Activated naive CD8-positive, alpha-beta T cell (primary cell): ENCODE measurements around the gene RGS3.

ENCODE experiments used
- H3K27ac Mint-ChIP-seq: one replicate; pipeline ENCODE4 v1.8.0; 2021; ENCODE audit warnings: mixed read lengths
- H3K27me3 Mint-ChIP-seq: one replicate; pipeline ENCODE4 v1.8.0; 2021; ENCODE audit warnings: mixed read lengths
- H3K36me3 Mint-ChIP-seq: one replicate; pipeline ENCODE4 v1.8.0; 2021; ENCODE audit warnings: mixed read lengths
- H3K4me1 Mint-ChIP-seq: one replicate; pipeline ENCODE4 v1.8.0; 2021; ENCODE audit warnings: low read depth, mixed read lengths
- H3K4me3 Mint-ChIP-seq: one replicate; pipeline ENCODE4 v1.8.0; 2021; ENCODE audit warnings: mild to moderate bottlenecking, mixed read lengths
- H3K9me3 Mint-ChIP-seq: one replicate; pipeline ENCODE4 v1.8.0; 2021; ENCODE audit warnings: low read depth, mixed read lengths

The RGS3 gene

DNA sequence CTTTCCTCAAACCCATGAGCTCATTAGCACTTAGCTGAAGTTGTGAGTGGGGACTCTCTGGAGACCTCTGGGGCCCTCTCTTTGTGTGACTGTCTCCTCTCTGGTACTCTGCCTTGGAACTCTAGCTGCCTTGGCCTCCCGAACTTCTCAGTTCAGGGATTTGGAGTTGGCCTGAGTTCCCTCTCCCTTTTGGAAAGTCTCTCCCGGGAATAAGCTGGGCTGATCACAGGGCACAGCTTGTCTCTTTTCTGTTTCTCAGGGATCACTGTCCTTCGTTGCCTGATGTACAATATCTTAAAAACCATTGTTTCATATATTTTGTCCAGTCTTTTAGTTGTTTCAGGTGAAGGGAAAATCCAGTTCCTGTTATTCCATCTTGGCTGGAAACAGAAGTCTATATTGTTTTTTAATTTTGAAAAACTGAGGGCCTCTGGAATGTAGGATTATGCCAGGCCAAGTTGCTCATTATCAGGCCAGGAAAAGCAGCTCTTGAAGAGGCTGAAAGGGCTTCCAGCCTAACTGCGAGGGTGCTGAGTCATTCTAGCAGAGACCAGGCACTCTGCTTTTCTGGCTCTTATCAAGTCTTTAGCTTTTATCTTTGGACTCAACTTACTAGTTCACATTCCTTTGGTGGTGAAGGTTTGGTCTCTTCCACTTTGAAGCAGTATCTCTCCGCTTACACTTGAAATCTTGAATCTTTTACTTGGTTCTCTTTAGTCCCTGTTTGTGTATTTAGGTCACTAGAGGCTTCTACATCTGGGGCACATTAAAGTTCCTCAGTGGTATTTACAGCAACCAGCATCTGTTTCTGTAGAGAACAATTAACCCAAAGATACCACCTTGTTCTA, 8.4 kb upstream of the RGS3 start:
- Mint-ChIP-seq H3K27me3 (no peaks in the 10 kb centered on the region), H3K27ac (peak overlapping the region; percentile 7), H3K4me3 (no peak overlapping the region), H3K9me3 (no peaks in the 10 kb centered on the region), H3K4me1 (peaks cover 5% of the 10 kb centered on the region), H3K36me3 (no peaks in the 10 kb centered on the region)

DNA sequence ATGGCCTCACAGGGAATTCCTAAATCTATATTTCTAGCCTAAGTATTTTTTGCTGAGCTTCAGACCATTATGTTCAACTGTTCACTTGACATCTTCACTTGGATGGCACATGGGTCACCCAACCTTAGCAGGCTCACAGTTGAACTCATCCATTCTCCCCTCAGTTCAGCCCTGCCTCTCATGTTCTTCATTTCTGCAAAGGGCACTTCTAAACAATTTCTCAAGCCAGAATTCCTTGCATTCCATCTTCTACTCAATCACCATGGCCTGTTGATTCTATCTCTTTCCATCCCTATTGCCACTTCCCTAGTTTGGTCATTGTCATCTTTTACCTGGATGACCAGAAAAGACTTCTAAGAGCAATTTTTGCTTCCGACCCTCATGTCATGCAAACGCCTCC, 7.3 kb upstream of the RGS3 start:
- Mint-ChIP-seq H3K27ac (no peak overlapping the region), H3K36me3 (no peaks in the 10 kb centered on the region), H3K4me3 (no peak overlapping the region), H3K4me1 (peaks cover 5% of the 10 kb centered on the region), H3K9me3 (no peaks in the 10 kb centered on the region), H3K27me3 (no peaks in the 10 kb centered on the region)

DNA sequence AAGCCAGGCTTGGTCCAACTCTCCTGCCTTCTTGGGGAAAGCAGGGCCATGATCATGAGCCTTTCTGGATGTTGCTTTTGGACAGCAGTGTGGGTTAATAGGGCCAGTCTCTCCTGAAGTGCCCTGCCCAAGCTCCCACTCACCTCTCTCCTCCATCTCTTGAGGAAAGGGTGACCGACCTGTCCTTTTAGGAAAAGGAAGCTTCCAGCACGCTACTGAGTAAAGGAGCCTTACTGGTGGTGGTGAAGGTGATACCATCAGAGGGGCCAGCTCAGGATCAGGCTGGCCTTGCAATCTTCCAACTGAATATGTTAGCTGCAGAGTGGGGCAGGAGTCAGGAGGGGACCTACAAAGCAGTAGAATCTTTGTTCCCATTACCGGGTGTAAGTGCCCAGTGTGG, 2.2 kb upstream of the RGS3 start:
- Mint-ChIP-seq H3K4me1 (peaks cover 2% of the 10 kb centered on the region), H3K36me3 (no peaks in the 10 kb centered on the region), H3K27me3 (no peaks in the 10 kb centered on the region), H3K27ac (no peak overlapping the region), H3K9me3 (no peaks in the 10 kb centered on the region), H3K4me3 (no peak overlapping the region)

DNA sequence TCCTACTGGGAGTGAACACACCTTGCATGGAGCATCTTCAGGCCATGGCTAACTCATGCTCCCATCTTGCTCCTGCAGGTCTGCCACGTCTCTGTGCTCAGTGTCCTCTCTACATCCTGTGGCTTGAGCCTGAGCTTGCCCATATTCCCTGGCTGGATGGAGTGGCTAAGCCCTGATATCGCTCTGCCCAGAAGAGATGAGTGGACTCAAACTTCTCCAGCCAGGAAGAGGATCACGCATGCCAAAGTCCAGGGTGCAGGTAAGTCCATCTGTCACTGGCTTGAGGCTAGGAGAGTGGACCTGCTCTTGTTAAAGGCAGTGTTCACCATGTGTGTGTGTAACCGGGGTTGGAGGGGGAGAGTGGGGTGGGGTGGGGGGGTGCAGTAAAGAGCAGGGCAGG, 1.6 kb upstream of the RGS3 start:
- Mint-ChIP-seq H3K4me3 (no peak overlapping the region), H3K36me3 (no peaks in the 10 kb centered on the region), H3K27me3 (no peaks in the 10 kb centered on the region), H3K4me1 (peaks cover 2% of the 10 kb centered on the region), H3K9me3 (no peaks in the 10 kb centered on the region), H3K27ac (no peak overlapping the region)

DNA sequence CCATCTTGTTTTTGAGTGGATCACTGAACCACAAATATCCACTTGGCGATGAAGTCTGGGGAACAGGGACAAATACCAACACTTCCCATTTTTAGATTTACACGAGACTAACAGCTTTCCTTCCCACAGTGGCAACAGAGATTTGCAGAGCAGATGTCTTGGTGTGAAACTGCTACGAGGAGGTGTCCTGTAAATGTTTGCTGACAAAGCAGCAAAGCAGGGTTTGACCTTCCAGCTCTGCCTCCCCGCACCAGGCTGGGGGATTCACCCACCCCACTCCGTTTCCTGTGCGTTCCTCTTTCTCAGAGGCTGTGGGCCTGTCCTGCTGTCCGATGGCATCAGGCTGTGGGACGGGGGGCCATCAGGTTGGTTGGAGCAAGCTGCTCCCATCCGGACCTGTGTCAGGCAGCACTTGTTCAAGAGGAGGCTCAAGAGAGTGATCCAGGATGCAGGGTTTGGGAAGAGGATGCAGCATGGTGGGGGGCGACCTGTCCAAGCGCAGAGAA, 693 bp upstream of the RGS3 start:
- H3K4me1 Mint-ChIP-seq: peaks cover 2% of the 10 kb centered on the region
- H3K4me3 Mint-ChIP-seq: no peak overlapping the region
- no peaks in the 10 kb centered on the region for H3K27me3 Mint-ChIP-seq
- H3K27ac Mint-ChIP-seq: no peak overlapping the region
- H3K9me3 Mint-ChIP-seq: peaks cover under 1% of the 10 kb centered on the region
- H3K36me3 Mint-ChIP-seq: peaks cover 2% of the 10 kb centered on the region

DNA sequence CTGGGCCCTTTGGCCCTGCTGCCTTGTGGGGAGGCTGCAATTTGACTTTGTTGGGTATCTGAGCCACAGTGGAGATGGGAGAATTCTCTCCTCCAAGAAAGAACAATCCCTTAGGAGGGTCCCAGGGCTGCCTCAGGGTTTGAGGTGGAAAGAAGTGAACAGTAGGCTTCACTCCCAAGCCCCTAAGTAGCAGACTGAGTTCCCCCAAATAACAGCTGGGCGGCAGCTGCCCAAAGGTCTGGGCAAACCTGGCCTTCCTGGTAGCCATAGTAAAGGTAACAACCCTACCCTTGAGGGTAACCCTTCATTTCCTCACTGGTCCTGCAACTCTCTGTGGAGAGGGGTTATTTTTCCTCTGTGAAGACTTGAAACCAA, 746 bp downstream of the RGS3 start:
- peaks cover 2% of the 10 kb centered on the region for H3K4me1 Mint-ChIP-seq
- H3K36me3 Mint-ChIP-seq: peaks cover 2% of the 10 kb centered on the region
- H3K27me3 Mint-ChIP-seq: no peaks in the 10 kb centered on the region
- no peak overlapping the region for H3K4me3 Mint-ChIP-seq
- H3K27ac Mint-ChIP-seq: no peak overlapping the region
- peaks cover 6% of the 10 kb centered on the region for H3K9me3 Mint-ChIP-seq

DNA sequence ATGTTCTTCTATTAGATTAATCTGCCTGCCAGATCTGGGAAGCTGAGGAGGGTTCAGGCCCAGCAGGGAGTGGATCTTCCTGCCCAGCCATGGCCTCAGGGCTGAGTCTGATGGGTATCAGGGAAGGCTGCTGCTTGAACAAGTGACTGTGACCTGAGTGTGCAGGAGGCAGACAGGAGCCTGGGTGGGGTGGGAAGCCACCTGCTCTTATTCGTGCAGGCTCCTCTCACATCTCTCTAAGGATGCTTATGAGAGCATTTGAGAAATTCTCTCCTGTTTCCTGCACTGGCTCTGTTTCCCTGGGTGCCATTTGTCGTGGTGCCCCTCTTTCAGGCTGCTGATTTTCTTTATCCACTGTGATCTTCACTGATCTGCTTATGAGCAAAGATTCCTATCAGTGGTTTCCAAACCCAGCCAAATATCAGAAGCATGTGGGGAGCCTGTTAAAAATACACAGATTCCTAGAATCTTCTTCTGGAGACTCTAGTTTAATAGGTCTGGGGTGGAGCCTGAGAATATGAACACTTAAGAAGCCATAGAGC, 2.1 kb downstream of the RGS3 start:
- Mint-ChIP-seq H3K36me3 (peaks cover 2% of the 10 kb centered on the region), H3K9me3 (peaks cover 6% of the 10 kb centered on the region), H3K27me3 (no peaks in the 10 kb centered on the region), H3K4me1 (peaks cover 2% of the 10 kb centered on the region), H3K27ac (no peak overlapping the region), H3K4me3 (no peak overlapping the region)

DNA sequence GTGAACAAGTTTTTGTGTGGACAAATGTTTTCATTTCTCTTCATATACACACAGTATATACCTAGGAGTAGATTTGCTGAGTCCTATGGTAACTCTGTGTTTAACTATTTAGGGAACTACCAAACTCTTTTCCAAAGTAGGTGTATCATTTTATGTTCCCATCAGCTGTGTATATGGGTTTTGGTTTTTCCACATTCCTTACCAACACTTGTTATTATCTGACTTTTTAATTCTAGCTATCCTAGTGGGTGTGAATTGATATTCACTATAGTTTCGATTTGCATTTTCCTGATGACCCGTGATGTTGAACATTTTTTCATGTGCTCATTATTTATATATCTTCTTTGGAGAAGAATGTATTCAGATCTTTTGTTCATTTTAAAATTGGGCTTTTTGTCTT, 3.7 kb downstream of the RGS3 start:
- no peak overlapping the region for H3K4me3 Mint-ChIP-seq
- H3K4me1 Mint-ChIP-seq: peaks cover 2% of the 10 kb centered on the region
- no peaks in the 10 kb centered on the region for H3K27me3 Mint-ChIP-seq
- no peak overlapping the region for H3K27ac Mint-ChIP-seq
- H3K9me3 Mint-ChIP-seq: peaks cover 6% of the 10 kb centered on the region
- peaks cover 2% of the 10 kb centered on the region for H3K36me3 Mint-ChIP-seq

DNA sequence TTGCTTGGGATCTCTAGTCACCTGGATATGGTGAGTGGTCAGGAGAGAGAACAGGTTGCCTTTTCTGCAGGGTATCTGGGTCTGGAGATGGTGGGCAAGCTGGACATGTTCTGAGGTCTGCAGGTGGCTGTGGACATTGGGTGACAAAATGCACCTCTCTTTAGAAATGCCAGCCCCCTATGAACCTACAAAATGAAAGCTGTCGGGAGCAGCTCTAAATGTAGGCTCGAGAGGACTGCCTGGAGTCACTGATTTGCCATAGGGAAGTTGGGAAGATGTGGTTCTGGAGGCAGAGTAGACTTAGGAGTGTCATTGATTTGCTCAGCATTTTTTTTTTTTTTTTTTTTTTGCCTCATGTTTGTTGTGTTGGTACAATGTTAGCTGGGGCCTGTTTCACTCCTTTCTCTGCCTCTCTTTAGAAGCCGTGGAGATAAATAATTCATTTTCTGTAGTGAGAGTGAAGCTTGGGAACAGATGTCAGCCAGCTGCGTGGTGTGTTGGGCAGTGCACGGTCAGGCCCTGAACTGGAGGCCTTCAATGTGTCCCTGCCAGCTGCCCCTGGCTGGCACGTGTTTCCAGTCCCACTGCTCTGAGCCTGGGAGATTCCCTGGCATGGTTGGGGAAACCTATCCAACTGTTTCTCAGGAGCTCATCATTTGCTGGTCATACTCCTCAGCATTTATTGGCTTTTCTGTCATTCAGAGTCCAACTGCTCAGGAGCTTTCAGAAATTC, 5.4 kb downstream of the RGS3 start:
- H3K9me3 Mint-ChIP-seq: peaks cover 6% of the 10 kb centered on the region

DNA sequence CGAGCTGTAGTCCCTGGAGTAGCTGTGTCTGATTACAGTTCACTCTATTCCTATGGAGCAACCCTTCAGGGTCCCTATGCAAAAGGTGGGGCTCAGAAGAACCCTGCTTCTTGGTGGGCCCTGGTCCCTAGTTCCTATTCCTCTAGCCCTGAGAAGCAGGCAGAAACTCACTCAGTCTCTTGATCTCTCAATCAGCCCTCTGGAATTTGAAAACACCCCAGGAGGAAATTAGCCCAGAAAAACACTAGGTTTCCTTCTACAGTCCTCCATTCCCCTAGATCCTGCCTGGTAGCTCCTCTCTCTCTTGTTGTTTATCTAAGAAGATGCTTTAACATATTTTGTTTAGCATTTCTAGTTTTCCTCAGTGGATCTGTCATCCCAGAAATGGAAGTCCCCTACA, 7.6 kb downstream of the RGS3 start:
- Mint-ChIP-seq H3K4me3 (no peak overlapping the region), H3K4me1 (no peaks in the 10 kb centered on the region), H3K27ac (no peak overlapping the region), H3K27me3 (no peaks in the 10 kb centered on the region), H3K9me3 (peaks cover 6% of the 10 kb centered on the region), H3K36me3 (peaks cover 2% of the 10 kb centered on the region)

More for the DNA sequence above, 5.4 kb downstream of the RGS3 start:
- no peak overlapping the region for H3K4me3 Mint-ChIP-seq
- peaks cover 2% of the 10 kb centered on the region for H3K36me3 Mint-ChIP-seq
- no peak overlapping the region for H3K27ac Mint-ChIP-seq
- H3K4me1 Mint-ChIP-seq: peaks cover 2% of the 10 kb centered on the region
- no peaks in the 10 kb centered on the region for H3K27me3 Mint-ChIP-seq

DNA sequence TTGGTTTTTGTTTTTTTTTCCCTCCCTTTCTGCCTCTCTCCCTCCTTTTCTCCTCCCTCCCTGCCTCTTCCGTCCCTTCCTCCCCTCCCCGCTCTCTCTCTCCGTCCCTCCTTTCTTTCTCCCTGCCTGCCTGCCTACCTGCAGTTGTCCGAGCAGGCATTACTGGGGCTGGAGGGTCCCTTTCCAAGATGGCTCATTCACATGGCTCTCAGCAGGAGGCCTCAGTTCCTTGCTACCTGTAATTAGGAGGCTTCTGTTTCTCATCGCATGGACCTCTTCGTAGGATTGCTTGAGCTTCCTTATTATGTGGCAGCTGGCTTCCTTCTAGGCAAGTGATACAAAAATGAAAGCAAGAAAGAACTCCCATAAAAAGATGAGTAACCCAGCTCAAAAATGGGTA, 8.0 kb downstream of the RGS3 start:
- Mint-ChIP-seq H3K27ac (no peak overlapping the region), H3K36me3 (peaks cover 2% of the 10 kb centered on the region), H3K4me1 (no peaks in the 10 kb centered on the region), H3K9me3 (peaks cover 6% of the 10 kb centered on the region), H3K27me3 (no peaks in the 10 kb centered on the region), H3K4me3 (no peak overlapping the region)

DNA sequence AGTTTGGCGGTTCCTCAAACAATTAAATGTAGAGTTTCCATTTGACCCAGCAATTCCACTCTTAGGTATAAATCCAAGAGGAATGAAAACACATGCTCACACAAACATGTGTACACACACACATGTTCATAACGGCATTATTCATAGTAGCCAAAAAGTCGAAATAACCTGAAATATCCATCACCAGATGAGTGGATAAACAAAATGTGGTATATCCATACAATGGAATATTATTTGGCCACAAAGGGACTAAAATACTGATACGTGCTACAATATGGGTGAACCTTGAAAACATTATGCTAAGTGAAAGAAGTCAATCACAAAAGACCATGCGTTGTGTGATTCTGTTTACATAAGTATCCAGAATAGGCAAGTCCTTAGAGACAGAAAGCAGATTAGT, 8.7 kb downstream of the RGS3 start:
- H3K4me1 Mint-ChIP-seq: no peaks in the 10 kb centered on the region
- H3K27ac Mint-ChIP-seq: no peak overlapping the region
- peaks cover 6% of the 10 kb centered on the region for H3K9me3 Mint-ChIP-seq
- no peaks in the 10 kb centered on the region for H3K27me3 Mint-ChIP-seq
- peaks cover 2% of the 10 kb centered on the region for H3K36me3 Mint-ChIP-seq
- no peak overlapping the region for H3K4me3 Mint-ChIP-seq

DNA sequence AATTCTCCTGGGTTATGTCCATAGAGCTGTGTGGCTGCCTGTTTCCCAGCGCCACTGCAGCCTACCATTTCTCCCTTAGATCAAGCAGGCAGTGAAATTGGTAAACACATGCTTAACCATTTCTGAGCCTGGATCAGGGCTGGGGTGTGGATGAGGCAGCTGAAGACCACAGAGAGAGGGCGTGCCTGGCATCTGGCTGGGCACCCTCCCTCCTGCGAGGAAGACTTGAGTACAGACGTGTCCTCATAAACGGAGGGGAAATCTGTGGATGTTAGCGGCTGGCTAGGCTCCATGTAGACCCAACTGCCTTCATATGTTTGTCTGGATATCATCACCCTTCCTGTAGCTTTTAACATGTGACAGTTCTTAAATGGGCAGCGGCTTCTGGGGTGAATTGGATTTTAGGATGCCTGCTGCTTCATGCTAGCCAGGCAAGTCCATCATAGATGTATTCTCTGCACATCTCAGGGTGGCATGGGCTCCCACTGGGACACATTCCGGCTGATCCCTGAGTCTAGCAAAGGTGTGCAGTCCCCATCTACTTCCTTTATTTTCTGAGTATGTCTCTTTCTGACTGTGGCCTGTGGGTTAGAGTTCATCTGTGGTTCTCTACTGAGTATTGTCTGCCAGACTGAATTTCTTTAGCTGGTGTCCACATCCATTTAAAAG, 11.0 kb downstream of the RGS3 start:
- Mint-ChIP-seq H3K27me3 (no peaks in the 10 kb centered on the region), H3K4me1 (peaks cover 14% of the 10 kb centered on the region), H3K36me3 (no peaks in the 10 kb centered on the region), H3K9me3 (no peaks in the 10 kb centered on the region), H3K27ac (no peak overlapping the region), H3K4me3 (no peak overlapping the region)

DNA sequence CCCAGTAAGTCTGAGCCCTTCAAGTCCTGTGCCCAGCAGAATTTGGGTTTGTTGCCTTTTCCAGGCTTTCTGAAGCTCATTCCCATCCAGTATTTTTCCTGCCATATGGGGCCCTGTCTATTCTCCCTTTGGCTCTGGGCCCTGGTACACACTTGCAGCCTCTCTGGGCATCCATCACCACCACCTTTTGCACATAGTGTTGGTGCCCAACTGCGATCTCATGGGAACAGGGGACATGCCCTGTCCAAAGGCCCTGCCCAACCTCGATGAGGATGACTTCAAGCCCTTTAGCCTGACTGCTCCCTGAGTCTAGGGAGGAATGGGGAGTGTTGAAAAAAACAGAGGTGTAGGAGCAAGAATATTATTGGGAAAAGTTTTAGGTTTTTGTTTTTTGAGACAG, 11.5 kb downstream of the RGS3 start:
- H3K36me3 Mint-ChIP-seq: no peaks in the 10 kb centered on the region
- no peaks in the 10 kb centered on the region for H3K27me3 Mint-ChIP-seq
- no peak overlapping the region for H3K27ac Mint-ChIP-seq
- no peaks in the 10 kb centered on the region for H3K9me3 Mint-ChIP-seq
- no peak overlapping the region for H3K4me3 Mint-ChIP-seq
- H3K4me1 Mint-ChIP-seq: peaks cover 18% of the 10 kb centered on the region

DNA sequence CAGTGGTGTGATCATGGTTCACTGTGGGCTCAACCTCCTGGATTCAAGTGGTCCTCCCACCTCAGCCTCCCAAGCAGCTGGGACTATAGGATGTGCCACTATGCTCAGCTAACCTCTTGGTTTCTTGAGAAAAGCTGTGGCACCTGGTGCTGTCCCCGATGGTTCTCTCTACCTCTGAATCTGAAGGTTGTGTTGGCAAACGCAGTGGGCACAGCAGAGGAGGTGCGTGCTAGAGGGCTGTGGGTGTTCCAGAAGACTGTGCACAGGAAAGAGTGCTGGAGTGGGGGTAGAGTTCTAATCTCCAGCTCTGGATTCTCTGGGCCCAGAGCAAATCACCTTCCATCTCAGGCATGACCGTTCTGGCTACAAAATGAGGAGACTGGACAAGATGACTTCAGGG, 12.5 kb downstream of the RGS3 start:
- Mint-ChIP-seq H3K27me3 (no peaks in the 10 kb centered on the region), H3K4me1 (peaks cover 20% of the 10 kb centered on the region), H3K27ac (no peak overlapping the region), H3K36me3 (no peaks in the 10 kb centered on the region), H3K4me3 (no peak overlapping the region), H3K9me3 (no peaks in the 10 kb centered on the region)
